A673 (cell line): ENCODE data around the gene XYLB. TPM values are rescaled to one million over a fixed set of nuclear protein-coding genes. Genes with fewer than 3 reads are reported as not detected.

Experiments used
- BruUV-seq: library from RNA; stranded (reverse); fragments of 400-500 nt; replicated peaks from 2 replicates; lab custom pipeline; 2021; lab: Mats Ljungman, UMichigan
- CTCF ChIA-PET: fragments of 300-600 bp; sonication (Branson Sonifier 250); formaldehyde crosslinking; loops from one replicate; lab custom pipeline; 2022; ENCODE audit warnings: antibody characterized with exemption; lab: Charles Lee
- POLR2A ChIA-PET: fragments of 300-600 bp; sonication (Branson Sonifier 250); formaldehyde crosslinking; loops from one replicate; lab custom pipeline; 2022; ENCODE audit warnings: antibody characterized with exemption; ENCODE audit not compliant: low non-redundant PET; lab: Charles Lee
- DNase-seq: peaks from one replicate; pipeline ENCODE4 v3.0.0-alpha.2; 2015; ENCODE audit warnings: low spot score
- H3K27ac ChIP-seq: fragments of 200-600 bp; sonication (generic); 2 replicates; pipeline ENCODE4 v1.5.1; 2016; ENCODE audit warnings: mixed run types, low read depth, mild to moderate bottlenecking, mixed read lengths, antibody characterized with exemption, low read length; ENCODE audit not compliant: poor library complexity, severe bottlenecking
- H3K27me3 ChIP-seq: fragments of 200-600 bp; sonication (generic); replicated peaks from 2 replicates; pipeline ENCODE4 v1.6.1; 2017; ENCODE audit warnings: mixed run types, low read depth, mild to moderate bottlenecking, mixed read lengths, antibody characterized with exemption, low read length; ENCODE audit not compliant: insufficient read depth, poor library complexity
- H3K36me3 ChIP-seq: fragments of 200-600 bp; sonication (generic); 2 replicates; pipeline ENCODE4 v1.6.1; 2016; ENCODE audit warnings: mixed run types, mild to moderate bottlenecking, mixed read lengths, antibody characterized with exemption, low read length; ENCODE audit not compliant: insufficient read depth, poor library complexity, severe bottlenecking
- H3K4me1 ChIP-seq: fragments of 200-600 bp; sonication (generic); 2 replicates; pipeline ENCODE4 v1.6.1; 2017; ENCODE audit warnings: mixed run types, mild to moderate bottlenecking, mixed read lengths, antibody characterized with exemption, low read length; ENCODE audit not compliant: insufficient read depth, poor library complexity, severe bottlenecking
- H3K4me3 ChIP-seq: fragments of 200-600 bp; sonication (generic); 2 replicates; pipeline ENCODE4 v1.5.1; 2016; ENCODE audit warnings: low read depth, mixed run types, mild to moderate bottlenecking, mixed read lengths, low read length; ENCODE audit not compliant: poor library complexity, severe bottlenecking
- H3K9me3 ChIP-seq: fragments of 200-600 bp; sonication (generic); 2 replicates; pipeline ENCODE4 v1.6.1; 2016; ENCODE audit warnings: mixed run types, low read depth, mild to moderate bottlenecking, mixed read lengths, antibody characterized with exemption, low read length; ENCODE audit not compliant: poor library complexity, severe bottlenecking
- EZH2 ChIP-seq: fragments of 200-600 bp; sonication (generic); IDR thresholded peaks from 2 replicates; pipeline ENCODE4 v1.6.1; 2017; ENCODE audit warnings: borderline replicate concordance, low read depth, mild to moderate bottlenecking, mixed read lengths, antibody characterized with exemption, low read length; ENCODE audit not compliant: poor library complexity, severe bottlenecking
- intact Hi-C: fragments of 100-400 bp; cut with micrococcal nuclease; formaldehyde crosslinking; loops from one replicate; pipeline ENCODE4 v1.10.0; 2022; ENCODE audit not compliant: unreplicated experiment
- total RNA-seq: library from RNA; stranded (reverse); gene quantifications from 2 replicates; pipeline ENCODE4 v1.2.3, GENCODE V29; 2021
- TF ChIP-seq, protein P1 (sequence below): fragments of 300-800, 200-600 bp; sonication (generic); conservative IDR thresholded peaks from 2 replicates; pipeline ENCODE4 v1.5.1; 2017; ENCODE audit warnings: low read depth, mild to moderate bottlenecking, antibody characterized with exemption, low read length, moderate library complexity, mixed read lengths

Gene XYLB
- total RNA-seq, 1 experiment from 2014 or later: 3.6 TPM

DNA sequence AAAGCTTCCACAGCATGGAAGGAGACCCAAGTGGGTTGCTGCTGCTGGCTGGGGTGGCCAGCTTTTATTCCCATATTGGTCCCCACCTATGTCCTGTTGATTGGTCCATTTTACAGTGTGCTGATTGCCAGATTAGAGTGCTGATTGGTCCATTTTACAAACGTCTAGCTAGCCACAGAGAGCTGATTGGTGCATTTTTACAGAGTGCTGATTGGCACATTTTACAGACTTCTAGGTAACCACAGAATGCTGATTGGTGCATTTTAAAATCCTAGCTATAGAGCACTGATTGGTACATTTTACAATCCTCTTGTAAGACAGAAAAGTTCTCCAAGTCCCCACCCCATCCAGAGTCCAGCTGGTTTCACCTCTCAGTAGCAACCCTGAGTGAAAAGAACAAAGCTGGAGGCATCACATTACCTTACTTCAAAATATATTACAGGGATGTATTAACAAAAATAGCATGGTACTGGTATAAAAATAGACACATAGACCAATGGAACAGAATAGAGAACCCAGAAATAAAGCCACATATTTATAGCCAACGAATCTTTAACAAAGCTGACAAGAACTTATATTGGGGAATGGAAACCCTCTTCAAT, 99.6 kb downstream of the XYLB start:
- BruUV-seq: no TSS peak
- H3K36me3 ChIP-seq: no peaks in the 10 kb centered on the region
- H3K27ac ChIP-seq: no peak overlapping the region
- H3K4me1 ChIP-seq: no peaks in the 10 kb centered on the region
- CTCF ChIA-PET: no interaction called here
- no peaks in the 10 kb centered on the region for H3K27me3 ChIP-seq
- H3K9me3 ChIP-seq: no peaks in the 10 kb centered on the region
- no peak for TF ChIP-seq EZH2
- intact Hi-C loops: no loop called here
- no peak overlapping the region for H3K4me3 ChIP-seq
- DNase-seq: no peak
- POLR2A ChIA-PET: no interaction called here

DNA sequence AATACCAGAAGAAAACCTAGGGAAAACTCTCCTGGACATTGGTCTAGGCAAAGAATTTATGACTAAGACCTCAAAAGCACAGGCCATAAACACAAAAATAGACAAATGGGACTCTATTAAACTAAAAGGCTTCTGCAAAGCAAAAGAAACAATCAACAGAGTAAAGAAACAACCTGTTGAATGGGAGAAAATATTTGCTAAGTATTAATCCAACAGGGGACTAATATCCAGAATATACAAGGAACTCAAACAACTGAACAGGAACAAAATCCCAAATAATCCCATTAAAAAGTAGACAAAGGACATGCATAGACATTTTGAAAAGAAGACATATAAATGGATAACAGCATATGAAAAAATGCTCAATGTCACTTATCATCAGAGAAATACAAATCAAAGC, 100.2 kb downstream of the XYLB start:
- no peaks in the 10 kb centered on the region for H3K36me3 ChIP-seq
- no peaks in the 10 kb centered on the region for H3K9me3 ChIP-seq
- DNase-seq: no peak
- no peak overlapping the region for H3K27ac ChIP-seq
- no peaks in the 10 kb centered on the region for H3K27me3 ChIP-seq
- intact Hi-C loops: no loop called here
- TF ChIP-seq, protein P1, sequence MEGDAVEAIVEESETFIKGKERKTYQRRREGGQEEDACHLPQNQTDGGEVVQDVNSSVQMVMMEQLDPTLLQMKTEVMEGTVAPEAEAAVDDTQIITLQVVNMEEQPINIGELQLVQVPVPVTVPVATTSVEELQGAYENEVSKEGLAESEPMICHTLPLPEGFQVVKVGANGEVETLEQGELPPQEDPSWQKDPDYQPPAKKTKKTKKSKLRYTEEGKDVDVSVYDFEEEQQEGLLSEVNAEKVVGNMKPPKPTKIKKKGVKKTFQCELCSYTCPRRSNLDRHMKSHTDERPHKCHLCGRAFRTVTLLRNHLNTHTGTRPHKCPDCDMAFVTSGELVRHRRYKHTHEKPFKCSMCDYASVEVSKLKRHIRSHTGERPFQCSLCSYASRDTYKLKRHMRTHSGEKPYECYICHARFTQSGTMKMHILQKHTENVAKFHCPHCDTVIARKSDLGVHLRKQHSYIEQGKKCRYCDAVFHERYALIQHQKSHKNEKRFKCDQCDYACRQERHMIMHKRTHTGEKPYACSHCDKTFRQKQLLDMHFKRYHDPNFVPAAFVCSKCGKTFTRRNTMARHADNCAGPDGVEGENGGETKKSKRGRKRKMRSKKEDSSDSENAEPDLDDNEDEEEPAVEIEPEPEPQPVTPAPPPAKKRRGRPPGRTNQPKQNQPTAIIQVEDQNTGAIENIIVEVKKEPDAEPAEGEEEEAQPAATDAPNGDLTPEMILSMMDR: no peak
- TF ChIP-seq EZH2: no peak
- CTCF ChIA-PET: no interaction called here
- no peaks in the 10 kb centered on the region for H3K4me1 ChIP-seq
- H3K4me3 ChIP-seq: no peak overlapping the region
- POLR2A ChIA-PET: no interaction called here
- BruUV-seq: no TSS peak

GRCh38 chr3:38450853-38451252, 104.3 kb downstream of the XYLB start:
- Histone ChIP-seq H3K27me3 (no peaks in the 10 kb centered on the region), H3K36me3 (no peaks in the 10 kb centered on the region), H3K4me3 (no peak overlapping the region), H3K4me1 (no peaks in the 10 kb centered on the region), H3K27ac (no peak overlapping the region), H3K9me3 (no peaks in the 10 kb centered on the region)
- TF ChIP-seq, protein P1: no peak
- TF ChIP-seq EZH2: no peak
- no TSS peak for BruUV-seq
- ChIA-PET POLR2A (no interaction called here), CTCF (no interaction called here)
- intact Hi-C loops: no loop called here
- no peak for DNase-seq
